SH-SY5Y (cell line): ENCODE measurements around the gene ARSA.

ENCODE experiments used
- GATA2 ChIP-seq: IDR thresholded peaks from 2 replicates; pipeline ENCODE4 v1.6.1; 2011; ENCODE audit warnings: mild to moderate bottlenecking, low read depth, low read length
- GATA3 ChIP-seq: IDR thresholded peaks from 2 replicates; pipeline ENCODE4 v1.6.1; 2011; ENCODE audit warnings: low read depth, mild to moderate bottlenecking, low read length, moderate library complexity

Gene ARSA

GRCh38 chr22:50670513-50670912 is 42.6 kb upstream of the ARSA start:
- TF ChIP-seq GATA3 = no peak

GRCh38 chr22:50665738-50666137 is 37.8 kb upstream of the ARSA start:
- TF ChIP-seq GATA3 = no peak
- no peak for TF ChIP-seq GATA2

GRCh38 chr22:50665212-50665611 is 37.3 kb upstream of the ARSA start:
- TF ChIP-seq GATA2 = no peak
- no peak for TF ChIP-seq GATA3

GRCh38 chr22:50660306-50660705 is 32.4 kb upstream of the ARSA start:
- TF ChIP-seq GATA2 (no peak), GATA3 (no peak)

- TF ChIP-seq GATA2 (no peak), GATA3 (no peak)
Observed at GRCh38 chr22:50657925-50658324, 30.0 kb upstream of the ARSA start.

- no peak for TF ChIP-seq GATA2
- no peak for TF ChIP-seq GATA3
Observed at GRCh38 chr22:50656122-50657070, 28.4 kb upstream of the ARSA start.

- TF ChIP-seq GATA2 (no peak), GATA3 (no peak)
Observed at GRCh38 chr22:50653256-50653655, 25.3 kb upstream of the ARSA start.

- TF ChIP-seq GATA2 = no peak
- no peak for TF ChIP-seq GATA3
Observed at GRCh38 chr22:50641696-50642607, 14.0 kb upstream of the ARSA start.

GRCh38 chr22:50640857-50641647 is 13.1 kb upstream of the ARSA start:
- TF ChIP-seq GATA3 = no peak
- TF ChIP-seq GATA2 = no peak

- TF ChIP-seq GATA3 = no peak
Observed at GRCh38 chr22:50635591-50635990, 7.6 kb upstream of the ARSA start.

- no peak for TF ChIP-seq GATA2
Observed at GRCh38 chr22:50633771-50634170, 5.8 kb upstream of the ARSA start.

- TF ChIP-seq GATA3 (no peak), GATA2 (no peak)
Observed at GRCh38 chr22:50633086-50633485, 5.1 kb upstream of the ARSA start.

- TF ChIP-seq GATA2 = no peak
- no peak for TF ChIP-seq GATA3
Observed at GRCh38 chr22:50630376-50630775, 2.4 kb upstream of the ARSA start.

- TF ChIP-seq GATA2 = no peak
- no peak for TF ChIP-seq GATA3
Observed at GRCh38 chr22:50628543-50629134, 687 bp upstream of the ARSA start.
